Panc1 (cell line): Measurements from ENCODE around the gene TM2D1.

Experiments
- CTCF ChIP-seq: fragments of 450-650 bp; IDR thresholded peaks from 2 replicates; pipeline ENCODE4 v1.5.1; 2017; ENCODE audit warnings: mild to moderate bottlenecking
- POLR2AphosphoS5 ChIP-seq: IDR thresholded peaks from 2 replicates; pipeline ENCODE4 v1.6.1; 2012; ENCODE audit warnings: mild to moderate bottlenecking, low read depth, low read length, moderate library complexity
- REST ChIP-seq, 2 experiments: IDR thresholded peaks; 2 replicates each; pipeline ENCODE4 v1.6.1; 2011 to 2012; ENCODE audit warnings: low read depth in 2 of 2, control low read depth in 1 of 2, low read length in 1 of 2, mild to moderate bottlenecking in 1 of 2, moderate library complexity in 1 of 2; ENCODE audit not compliant: insufficient read depth in 1 of 2

DNA sequence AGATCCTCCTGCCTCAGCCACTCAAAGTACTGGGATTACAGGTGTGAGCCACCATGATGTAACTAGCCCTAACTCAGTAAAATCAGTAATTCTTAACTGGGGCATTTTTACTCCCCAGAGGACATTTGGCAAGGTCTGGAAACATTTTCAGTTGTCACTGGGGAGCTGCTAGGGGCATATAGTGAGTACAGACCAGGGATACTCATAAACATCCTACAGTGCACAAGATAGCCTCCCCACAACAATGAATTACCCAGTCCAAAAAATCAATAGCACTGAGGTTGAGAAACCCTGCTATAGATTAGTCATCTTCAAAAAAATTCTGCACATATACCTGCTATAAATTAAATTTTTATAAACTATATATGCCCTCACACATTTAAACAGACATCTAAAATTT lies 13.0 kb downstream of the TM2D1 start:
- TF ChIP-seq REST (IDR thresholded peaks at IDR 0.05; ENCODE audit: insufficient read depth in 1 of 2, low read depth in 2 of 2, low read length in 1 of 2): no peak
- TF ChIP-seq CTCF: no peak
- TF ChIP-seq POLR2AphosphoS5: no peak
